HepG2 (cell line): Measurements from ENCODE around the gene UBB. TPM values are rescaled to one million over a fixed set of nuclear protein-coding genes. Genes with fewer than 3 reads are reported as not detected.

ENCODE experiments used
- ATAC-seq: fragments of 200-7000 bp; cut with Tn5 transposase; 3 replicates; pipeline ENCODE4 v1.9.1; 2020; ENCODE audit warnings: mild to moderate bottlenecking, moderate library complexity
- BruUV-seq: library from RNA; stranded (reverse); fragments of 400-500 nt; replicated peaks from 2 replicates; lab custom pipeline; 2021; lab: Mats Ljungman, UMichigan
- CTCF ChIA-PET: fragments of 300-600 bp; formaldehyde crosslinking; extraction: SDS; loops from one replicate; lab custom pipeline; 2021; ENCODE audit warnings: low total read pairs, inconsistent platforms, low intra/inter-chr PET ratio; lab: Yijun Ruan, JAX
- POLR2A ChIA-PET: fragments of 350-600 bp; sonication (Branson Sonifier 250); formaldehyde crosslinking; loops from one replicate; lab custom pipeline; 2020; ENCODE audit warnings: antibody characterized with exemption, inconsistent platforms; lab: Yijun Ruan, JAX
- DNase-seq: peaks from one replicate; pipeline ENCODE4 v3.0.0-alpha.2; 2015; ENCODE audit warnings: low spot score
- FAIRE-seq: peaks from 3 replicates; lab custom pipeline; 2011; peaks lifted over from hg19 to GRCh38; lab: Jason Lieb, UNC
- H2AFZ ChIP-seq: one replicate; pipeline ENCODE4 v1.6.1; 2011; ENCODE audit warnings: low read length, inconsistent platforms
- H3K27ac ChIP-seq: fragments of 300-600 bp; 3 replicates; pipeline ENCODE4 v1.8.0; 2011; ENCODE audit warnings: mixed run types, mild to moderate bottlenecking, mixed read lengths, low read length, inconsistent platforms; ENCODE audit not compliant: insufficient read depth; ENCODE audit errors: extremely low read length
- H3K27me3 ChIP-seq, 2 experiments: fragments of 200-600 bp in 1 of 2; 2 replicates in 1 of 2; 3 replicates in 1 of 2; pipeline versions ENCODE4 v1.6.0 to v1.8.0; 2011; ENCODE audit warnings: low read length in 2 of 2, mild to moderate bottlenecking in 2 of 2, moderate library complexity in 2 of 2, inconsistent platforms in 1 of 2; ENCODE audit not compliant: insufficient read depth in 2 of 2, control insufficient read depth in 1 of 2
- H3K36me3 ChIP-seq, 2 experiments: fragments of 200-600 bp in 1 of 2; replicated peaks in 1 of 2; 2 replicates in 1 of 2; 3 replicates in 1 of 2; pipeline versions ENCODE4 v1.5.1 to v1.8.0; 2011; ENCODE audit warnings: low read length in 2 of 2, inconsistent platforms in 1 of 2; ENCODE audit not compliant: insufficient read depth in 2 of 2, control insufficient read depth in 1 of 2
- H3K4me1 ChIP-seq: 2 replicates; pipeline ENCODE4 v1.5.1; 2012; ENCODE audit warnings: low read length, inconsistent platforms; ENCODE audit not compliant: insufficient read depth
- H3K4me2 ChIP-seq: 2 replicates; pipeline ENCODE4 v1.6.0; 2011; ENCODE audit warnings: low read depth, low read length, inconsistent platforms
- H3K4me3 ChIP-seq, 3 experiments: fragments of 200-600 bp in 1 of 3; sonication (generic), shearing (Covaris generic) in 1 of 3; replicated peaks in 1 of 3; 2 replicates each; pipeline ENCODE4 v1.5.1; 2011 to 2016; ENCODE audit warnings: low read length in 3 of 3, inconsistent platforms in 2 of 3, low read depth in 2 of 3, mild to moderate bottlenecking in 2 of 3, control low read depth in 1 of 3, mixed read lengths in 1 of 3; ENCODE audit not compliant: insufficient read depth in 1 of 3
- H3K79me2 ChIP-seq: one replicate; pipeline ENCODE4 v1.6.1; 2011; ENCODE audit warnings: low read length, inconsistent platforms; ENCODE audit not compliant: insufficient read depth
- H3K9ac ChIP-seq: 2 replicates; pipeline ENCODE4 v1.6.0; 2011; ENCODE audit warnings: mild to moderate bottlenecking, low read depth, low read length, inconsistent platforms; ENCODE audit not compliant: insufficient read depth
- H3K9me3 ChIP-seq: 2 replicates; pipeline ENCODE4 v1.5.1; 2012; ENCODE audit warnings: mild to moderate bottlenecking, low read length
- H4K20me1 ChIP-seq: 2 replicates; pipeline ENCODE4 v1.6.0; 2011; ENCODE audit warnings: inconsistent platforms, mild to moderate bottlenecking, low read length, moderate library complexity; ENCODE audit not compliant: insufficient read depth
- PAX8 ChIP-seq: sonication (generic); formaldehyde crosslinking; IDR thresholded peaks from 2 replicates; pipeline ENCODE4 v1.8.0; 2022; ENCODE audit warnings: mild to moderate bottlenecking, missing genetic modification reagents, borderline replicate concordance
- PLRG1 ChIP-seq: fragments of 450-650 bp; conservative IDR thresholded peaks from 2 replicates; pipeline ENCODE4 v1.6.1; 2016
- PTBP1 ChIP-seq: fragments of 200-400 bp; formaldehyde crosslinking; IDR thresholded peaks from 2 replicates; pipeline ENCODE4 v1.6.1; 2018; ENCODE audit warnings: low read length, low read depth; ENCODE audit not compliant: poor library complexity, severe bottlenecking
- RBAK ChIP-seq: sonication (generic); formaldehyde crosslinking; IDR thresholded peaks from 2 replicates; pipeline ENCODE4 v1.5.1; 2020; ENCODE audit warnings: mild to moderate bottlenecking, missing genetic modification reagents
- RBM39 ChIP-seq: fragments of 200-400 bp; formaldehyde crosslinking; IDR thresholded peaks from one replicate; pipeline ENCODE4 v1.6.1; 2018; ENCODE audit warnings: antibody characterized with exemption, mild to moderate bottlenecking, low read depth, low read length; ENCODE audit not compliant: poor library complexity, severe bottlenecking
- TAF15 ChIP-seq: fragments of 200-400 bp; formaldehyde crosslinking; IDR thresholded peaks from one replicate; pipeline ENCODE4 v1.6.1; 2018; ENCODE audit warnings: mild to moderate bottlenecking, low read depth, low read length; ENCODE audit not compliant: poor library complexity, severe bottlenecking
- ZKSCAN5 ChIP-seq: sonication (generic); formaldehyde crosslinking; IDR thresholded peaks from 2 replicates; pipeline ENCODE4 v1.5.1; 2020; ENCODE audit warnings: mild to moderate bottlenecking, missing genetic modification reagents
- ZNF224 ChIP-seq: sonication (generic); formaldehyde crosslinking; IDR thresholded peaks from 2 replicates; pipeline ENCODE4 v1.5.0; 2020; ENCODE audit warnings: mild to moderate bottlenecking, missing genetic modification reagents
- ZNF34 ChIP-seq: sonication (generic); formaldehyde crosslinking; IDR thresholded peaks from 2 replicates; pipeline ENCODE4 v1.4.0; 2020; ENCODE audit warnings: mild to moderate bottlenecking, missing genetic modification reagents, borderline replicate concordance
- ZNF484 ChIP-seq: sonication (generic); formaldehyde crosslinking; IDR thresholded peaks from 2 replicates; pipeline ENCODE4 v1.5.1; 2020; ENCODE audit warnings: mild to moderate bottlenecking, low read depth, missing genetic modification reagents, borderline replicate concordance
- ZNF549 ChIP-seq: sonication (generic); formaldehyde crosslinking; IDR thresholded peaks from 2 replicates; pipeline ENCODE4 v1.5.0; 2020; ENCODE audit warnings: missing genetic modification reagents
- ZNF572 ChIP-seq: sonication (generic); formaldehyde crosslinking; IDR thresholded peaks from 2 replicates; pipeline ENCODE4 v1.5.1; 2020; ENCODE audit warnings: mild to moderate bottlenecking, missing genetic modification reagents
- ZNF782 ChIP-seq: sonication (generic); formaldehyde crosslinking; IDR thresholded peaks from 2 replicates; pipeline ENCODE4 v1.4.0; 2020; ENCODE audit warnings: missing genetic modification reagents, mild to moderate bottlenecking, borderline replicate concordance
- WGBS: methylation state at CpG from one replicate; pipeline ENCODE4 v1.1.6; 2017; ENCODE audit warnings: low lambda C conversion rate; 5-methylcytosine and 5-hydroxymethylcytosine counted together
- in situ Hi-C: cut with HindIII; loops from 2 replicates; pipeline ENCODE4 v1.10.0; 2017; ENCODE audit warnings: low pct_unique_long_range_greater_than_20kb; ENCODE audit not compliant: extremely low pct_ligation_motif_present
- intact Hi-C: fragments of 100-400 bp; cut with micrococcal nuclease; formaldehyde crosslinking; loops from one replicate; pipeline ENCODE4 v1.10.0; 2022; ENCODE audit not compliant: unreplicated experiment
- polyA plus RNA-seq, 8 experiments: library from polyadenylated mRNA; depleted of rRNA in 3 of 8; stranded (reverse) in 7 of 8; unstranded in 1 of 8; fragments of >200 nt; fragmentation: Illumina TruSeq in 4 of 8; extraction: Trizol in 4 of 8; gene quantifications; 2 replicates each; pipeline versions ENCODE4 v1.2.1 to v1.2.3, GENCODE V29; 2011 to 2016; ENCODE audit warnings: low read depth in 4 of 8, missing spikeins in 1 of 8, mixed read lengths in 1 of 8; ENCODE audit not compliant: insufficient read depth in 1 of 8
- total RNA-seq, 5 experiments: library from RNA; depleted of rRNA; stranded (reverse); fragments of >200 nt; fragmentation: Illumina TruSeq; extraction: Trizol; gene quantifications; 2 replicates each; pipeline ENCODE4 v1.2.3, GENCODE V29; 2016; ENCODE audit warnings: low read depth in 1 of 5
- TF ChIP-seq, protein P1 (sequence below): sonication (generic); formaldehyde crosslinking; IDR thresholded peaks from 2 replicates; pipeline ENCODE4 v1.8.0; 2023; ENCODE audit warnings: mild to moderate bottlenecking, missing genetic modification reagents
- TF ChIP-seq, protein P2 (sequence below): sonication (generic); formaldehyde crosslinking; IDR thresholded peaks from 2 replicates; pipeline ENCODE4 v1.4.0; 2020; ENCODE audit warnings: mild to moderate bottlenecking, missing genetic modification reagents
- TF ChIP-seq, protein P3 (sequence below): sonication (generic); formaldehyde crosslinking; IDR thresholded peaks from 2 replicates; pipeline ENCODE4 v1.5.1; 2020; ENCODE audit warnings: missing genetic modification reagents, mild to moderate bottlenecking, borderline replicate concordance

The UBB gene
- total and polyA plus RNA-seq, 2 of the 13 experiments (the other 11 are each of a cell fraction or from before 2014, with no cell fraction given), result 1,130 to 2,066 TPM

DNA sequence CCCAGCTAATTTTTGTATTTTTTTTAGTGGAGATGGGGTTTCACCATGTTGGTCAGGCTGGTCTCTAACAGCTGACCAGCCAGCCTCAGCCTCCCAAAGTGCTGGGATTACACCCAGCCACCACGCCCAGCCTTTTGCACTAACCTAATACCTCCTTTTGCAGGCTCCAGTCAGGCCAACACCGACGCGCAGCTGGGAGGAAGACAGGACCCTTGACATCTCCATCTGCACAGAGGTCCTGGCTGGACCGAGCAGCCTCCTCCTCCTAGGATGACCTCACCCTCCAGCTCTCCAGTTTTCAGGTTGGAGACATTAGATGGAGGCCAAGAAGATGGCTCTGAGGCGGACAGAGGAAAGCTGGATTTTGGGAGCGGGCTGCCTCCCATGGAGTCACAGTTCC lies 36.5 kb downstream of the UBB start:
- TF ChIP-seq, protein P1, sequence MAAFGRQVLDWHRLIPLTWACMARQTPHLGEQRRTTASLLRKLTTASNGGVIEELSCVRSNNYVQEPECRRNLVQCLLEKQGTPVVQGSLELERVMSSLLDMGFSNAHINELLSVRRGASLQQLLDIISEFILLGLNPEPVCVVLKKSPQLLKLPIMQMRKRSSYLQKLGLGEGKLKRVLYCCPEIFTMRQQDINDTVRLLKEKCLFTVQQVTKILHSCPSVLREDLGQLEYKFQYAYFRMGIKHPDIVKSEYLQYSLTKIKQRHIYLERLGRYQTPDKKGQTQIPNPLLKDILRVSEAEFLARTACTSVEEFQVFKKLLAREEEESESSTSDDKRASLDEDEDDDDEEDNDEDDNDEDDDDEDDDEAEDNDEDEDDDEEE (CRISPR knock-in tag), result no peak
- TF ChIP-seq ZNF572 (CRISPR knock-in tag), result no peak
- no peak for TF ChIP-seq RBM39
- TF ChIP-seq TAF15, result no peak
- TF ChIP-seq ZNF34 (CRISPR knock-in tag), result no peak
- TF ChIP-seq ZNF782 (CRISPR knock-in tag), result no peak
- TF ChIP-seq ZNF484 (CRISPR knock-in tag), result no peak
- no peak for TF ChIP-seq RBAK (CRISPR knock-in tag)
- TF ChIP-seq ZNF549 (CRISPR knock-in tag), result no peak
- TF ChIP-seq, protein P2, sequence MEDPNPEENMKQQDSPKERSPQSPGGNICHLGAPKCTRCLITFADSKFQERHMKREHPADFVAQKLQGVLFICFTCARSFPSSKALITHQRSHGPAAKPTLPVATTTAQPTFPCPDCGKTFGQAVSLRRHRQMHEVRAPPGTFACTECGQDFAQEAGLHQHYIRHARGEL (CRISPR knock-in tag), result no peak
- TF ChIP-seq ZNF224 (CRISPR knock-in tag), result no peak
- TF ChIP-seq, protein P3, sequence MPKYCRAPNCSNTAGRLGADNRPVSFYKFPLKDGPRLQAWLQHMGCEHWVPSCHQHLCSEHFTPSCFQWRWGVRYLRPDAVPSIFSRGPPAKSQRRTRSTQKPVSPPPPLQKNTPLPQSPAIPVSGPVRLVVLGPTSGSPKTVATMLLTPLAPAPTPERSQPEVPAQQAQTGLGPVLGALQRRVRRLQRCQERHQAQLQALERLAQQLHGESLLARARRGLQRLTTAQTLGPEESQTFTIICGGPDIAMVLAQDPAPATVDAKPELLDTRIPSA, result no peak
- TF ChIP-seq ZKSCAN5 (CRISPR knock-in tag), result no peak
- no peak for TF ChIP-seq PTBP1
- no peak for TF ChIP-seq PAX8 (CRISPR knock-in tag)
- no peak for TF ChIP-seq PLRG1
- intact Hi-C loops, result no loop called here
- H2AFZ ChIP-seq, result no peak overlapping the region
- no peak for FAIRE-seq
- H4K20me1 ChIP-seq, result no peaks in the 10 kb centered on the region
- no peak overlapping the region for H3K4me2 ChIP-seq
- BruUV-seq, result no TSS peak
- H3K36me3 ChIP-seq, result no peaks in the 10 kb centered on the region; a peak in 1 of 5 replicates
- ChIA-PET CTCF (no interaction called here), POLR2A (interaction anchor here (1.5 to 4.2 kb wide), 3 partner anchors 8 to 21 kb away, joined by 5 to 48 read pairs (median 7); no protein-coding TSS in a partner anchor)
- H3K9ac ChIP-seq, result no peak overlapping the region
- no peak overlapping the region for H3K4me3 ChIP-seq
- DNase-seq, result no peak
- H3K79me2 ChIP-seq, result no peaks in the 10 kb centered on the region
- H3K4me1 ChIP-seq, result peaks cover 54% of the 10 kb centered on the region
- H3K9me3 ChIP-seq, result no peaks in the 10 kb centered on the region
- in situ Hi-C loops, result loop anchor here (5.0 to 10.0 kb wide), 2 partner anchors 35 to 53 kb away; partner anchors contain the start of gene UBB
- WGBS, result 100% methylated on average over 5 of the region's 7 CpGs
- no peak overlapping the region for H3K27ac ChIP-seq
- no peaks in the 10 kb centered on the region for H3K27me3 ChIP-seq
- ATAC-seq, result no peak
